Left cardiac atrium (tissue), 4 donors: ENCODE data around the gene DDX23. TPM values are rescaled to one million over a fixed set of nuclear protein-coding genes. Genes with fewer than 3 reads are reported as not detected.
"Not testable (repeated sequence)": the region's sequence is repeated elsewhere in the genome, so short reads cannot be mapped to it uniquely, and the experiment has no call there.

Source experiments
- ATAC-seq, 2 donors: fragments of 200-7000 bp; cut with Tn5 transposase; one replicate each; pipeline ENCODE4 v1.9.1; 2020; ENCODE audit warnings: mild to moderate bottlenecking in 2 of 2, moderate library complexity in 2 of 2
- DNase-seq: peaks from one replicate; pipeline ENCODE4 v3.0.0-alpha.2; 2020
- intact Hi-C, 2 donors: fragments of 100-400 bp; cut with DNase I; formaldehyde crosslinking; loops; one replicate each; pipeline versions ENCODE4 v1.14.1 to v1.15.1; 2022 to 2023
- total RNA-seq, 2 donors: library from RNA; stranded (reverse); fragmentation: NEBNext Ultra II Directional; extraction: Animal tissue kit (Norgen Biotek cat#: 25700); gene quantifications; one replicate each; pipeline ENCODE4 v1.2.1, GENCODE V29; 2021
- donor health status: DM: no; HTN: yes; CAD: no.
- donor health status: DM: no; HTN: yes; CAD: no; lungs with severe emphysema.
- donor health status: DM: yes; HTN: yes; CAD: no.
- donor health status: Dilated cardiomyopathy.

The DDX23 gene
- total RNA-seq, 2 donors from 2014 or later: 34.7 to 37.5 TPM

GRCh38 chr12:48866052-48866711 is 14.2 kb upstream of the DDX23 start:
- peak; percentile 9 to 13 for ATAC-seq
- DNase-seq: no peak
- intact Hi-C loops: no loop called here

GRCh38 chr12:48865281-48866051 is 13.5 kb upstream of the DDX23 start, which contains the start of gene RND1:
RND1 (minus strand) TSS chr12:48865870; CDS start chr12:48865767, 103 bp downstream.
- ATAC-seq (peak; percentile 99), DNase-seq (peak; percentile 91)
- intact Hi-C loops: no loop called here

GRCh38 chr12:48863291-48863690 is 11.3 kb upstream of the DDX23 start:
- ATAC-seq: no peak
- intact Hi-C loops: no loop called here

DNA sequence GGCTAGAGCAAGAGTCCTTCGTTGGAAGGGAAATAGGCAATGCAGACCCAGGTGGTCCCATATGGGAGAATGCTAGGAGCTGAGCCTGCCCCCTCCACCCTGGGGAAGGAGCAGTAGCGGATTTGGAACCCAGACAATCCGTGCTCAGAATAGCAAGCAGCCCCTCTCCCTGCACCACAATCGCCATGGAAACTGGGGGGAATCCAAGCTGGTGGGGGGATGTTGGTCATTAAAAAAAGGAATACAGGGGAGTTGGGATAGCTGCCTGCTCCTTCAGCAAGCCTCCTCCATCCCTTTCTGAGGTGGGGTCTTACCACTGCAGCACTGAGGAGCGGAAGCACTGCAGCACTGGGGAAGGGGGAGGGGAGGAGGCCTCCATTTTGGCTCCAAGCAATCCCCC is 10.8 kb upstream of the DDX23 start:
- ATAC-seq (no peak), DNase-seq (no peak)
- intact Hi-C loops: no loop called here

More at GRCh38 chr12:48863291-48863690, 11.3 kb upstream of the DDX23 start:
- no peak for DNase-seq

GRCh38 chr12:48861111-48861510 is 9.1 kb upstream of the DDX23 start:
- DNase-seq (no peak), ATAC-seq (no peak)
- intact Hi-C loops: no loop called here

GRCh38 chr12:48860236-48860635 is 8.3 kb upstream of the DDX23 start:
- DNase-seq, intact Hi-C loops, ATAC-seq: not testable (repeated sequence)

GRCh38 chr12:48859607-48860006 is 7.6 kb upstream of the DDX23 start:
- ATAC-seq (no peak), DNase-seq (no peak)
- intact Hi-C loops: loop anchor here in 1 of 2 donors (10.0 kb wide), 2 partner anchors 75 to 135 kb away; partner anchors contain the start of gene DDN

DNA sequence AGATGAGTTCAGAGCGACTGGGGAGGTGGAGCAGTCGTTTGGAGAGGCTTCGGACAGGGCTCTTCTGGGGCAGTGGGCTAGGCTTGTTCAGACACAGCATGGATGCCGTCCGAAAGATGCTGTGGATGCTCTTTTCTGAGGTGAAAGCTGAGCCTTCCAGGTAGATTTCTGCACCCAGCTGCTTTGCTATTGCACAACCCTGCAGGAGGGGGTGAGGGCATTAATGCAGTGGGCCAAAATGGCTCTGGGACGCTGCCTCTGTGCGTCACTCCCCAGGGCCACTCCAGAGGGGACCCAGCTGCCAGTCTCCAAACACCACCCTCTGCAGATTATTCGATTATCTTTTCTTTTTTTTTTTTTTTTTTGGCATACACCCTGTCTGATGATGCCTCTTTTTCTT is 6.1 kb upstream of the DDX23 start:
- intact Hi-C loops: loop anchor here in 1 of 2 donors (10.0 kb wide), 2 partner anchors 77 to 137 kb away; partner anchors contain the start of gene DDN
- no peak for ATAC-seq
- no peak for DNase-seq

- intact Hi-C loops: loop anchor here in 1 of 2 donors (10.0 kb wide), 2 partner anchors 77 to 137 kb away; partner anchors contain the start of gene DDN
- DNase-seq (no peak), ATAC-seq (no peak)
Measured at GRCh38 chr12:48857278-48857994, 5.5 kb upstream of the DDX23 start.

GRCh38 chr12:48856379-48856778 is 4.4 kb upstream of the DDX23 start:
- DNase-seq: no peak
- intact Hi-C loops: loop anchor here in 1 of 2 donors (10.0 kb wide), 2 partner anchors 78 to 138 kb away; partner anchors contain the start of gene DDN
- no peak for ATAC-seq

DNA sequence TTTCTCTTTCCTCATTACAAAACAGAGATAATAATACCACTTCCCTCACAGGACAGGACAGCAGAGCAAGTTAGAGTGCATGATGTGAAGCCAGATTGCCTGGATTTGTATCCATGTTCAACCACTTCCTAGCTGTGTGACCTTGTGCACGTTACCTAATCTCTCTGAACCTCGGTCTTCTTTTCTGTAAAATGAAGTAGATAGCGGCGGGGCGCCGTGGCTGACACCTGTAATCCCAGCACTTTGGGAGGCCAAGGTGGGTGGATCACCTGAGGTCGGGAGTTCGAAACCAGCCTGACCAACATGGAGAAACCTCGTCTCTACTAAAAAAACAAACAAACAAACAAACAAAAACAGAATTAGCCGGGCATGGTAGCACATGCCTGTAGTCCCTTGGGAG is 3.0 kb upstream of the DDX23 start:
- intact Hi-C loops: loop anchor here (5.0 to 10.0 kb wide), 5 partner anchors 37 to 142 kb away; partner anchors contain the start of gene DDN (in 2 of the 2)
- not testable (repeated sequence) for ATAC-seq

DNA sequence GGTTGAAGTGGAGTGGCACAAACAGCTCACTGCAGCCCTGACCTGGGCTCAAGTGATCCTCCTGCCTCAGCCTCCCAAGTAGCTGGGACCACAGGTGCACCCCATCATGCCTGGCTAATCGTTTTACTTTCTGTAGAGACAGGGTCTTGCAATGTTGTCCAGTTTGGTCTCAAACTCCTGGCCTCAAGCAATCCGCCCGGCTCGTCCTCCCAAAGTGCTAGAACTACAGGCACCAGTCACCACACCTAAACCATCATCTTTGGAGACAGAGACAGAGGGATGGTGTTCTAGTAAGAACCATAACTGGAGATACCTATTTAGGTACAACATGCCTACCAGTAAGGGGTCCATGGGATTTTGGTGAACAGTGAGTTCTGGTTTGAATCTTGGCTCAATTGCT is 2.5 kb upstream of the DDX23 start:
- intact Hi-C loops: loop anchor here (5.0 to 10.0 kb wide), 5 partner anchors 38 to 143 kb away; partner anchors contain the start of gene DDN (in 2 of the 2)
- DNase-seq: no peak
- ATAC-seq: no peak

More for the DNA sequence above, 3.0 kb upstream of the DDX23 start:
- DNase-seq: not testable (repeated sequence)

- peak; percentile 55 to 71 for ATAC-seq
- intact Hi-C loops: loop anchor here (2.0 to 10.0 kb wide), 6 partner anchors 38 to 144 kb away; partner anchors contain the start of gene DDN (in 2 of the 2)
- peak; percentile 85 for DNase-seq
Measured at GRCh38 chr12:48852734-48853688, 1.0 kb upstream of the DDX23 start.

DNA sequence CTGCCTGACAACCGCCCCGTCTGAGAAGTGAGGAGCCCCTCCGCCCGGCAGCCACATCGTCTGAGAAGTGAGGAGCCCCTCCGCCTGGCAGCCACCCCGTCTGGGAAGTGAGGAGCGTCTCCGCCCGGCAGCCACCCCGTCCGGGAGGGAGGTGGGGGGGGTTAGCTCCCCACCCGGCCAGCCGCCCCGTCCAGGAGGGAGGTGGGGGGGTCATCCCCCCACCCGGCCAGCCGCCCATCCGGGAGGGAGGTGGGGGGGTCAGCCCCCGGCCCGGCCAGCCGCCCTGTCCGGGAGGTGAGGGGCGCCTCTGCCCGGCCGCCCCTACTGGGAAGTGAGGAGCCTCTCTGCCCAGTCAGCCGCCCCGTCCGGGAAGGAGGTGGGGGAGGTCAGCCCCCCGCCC is 9.9 kb downstream of the DDX23 start:
- intact Hi-C loops, DNase-seq, ATAC-seq: not testable (repeated sequence)

GRCh38 chr12:48838048-48838447 is 13.9 kb downstream of the DDX23 start:
- DNase-seq (no peak), ATAC-seq (no peak)
- intact Hi-C loops: no loop called here

DNA sequence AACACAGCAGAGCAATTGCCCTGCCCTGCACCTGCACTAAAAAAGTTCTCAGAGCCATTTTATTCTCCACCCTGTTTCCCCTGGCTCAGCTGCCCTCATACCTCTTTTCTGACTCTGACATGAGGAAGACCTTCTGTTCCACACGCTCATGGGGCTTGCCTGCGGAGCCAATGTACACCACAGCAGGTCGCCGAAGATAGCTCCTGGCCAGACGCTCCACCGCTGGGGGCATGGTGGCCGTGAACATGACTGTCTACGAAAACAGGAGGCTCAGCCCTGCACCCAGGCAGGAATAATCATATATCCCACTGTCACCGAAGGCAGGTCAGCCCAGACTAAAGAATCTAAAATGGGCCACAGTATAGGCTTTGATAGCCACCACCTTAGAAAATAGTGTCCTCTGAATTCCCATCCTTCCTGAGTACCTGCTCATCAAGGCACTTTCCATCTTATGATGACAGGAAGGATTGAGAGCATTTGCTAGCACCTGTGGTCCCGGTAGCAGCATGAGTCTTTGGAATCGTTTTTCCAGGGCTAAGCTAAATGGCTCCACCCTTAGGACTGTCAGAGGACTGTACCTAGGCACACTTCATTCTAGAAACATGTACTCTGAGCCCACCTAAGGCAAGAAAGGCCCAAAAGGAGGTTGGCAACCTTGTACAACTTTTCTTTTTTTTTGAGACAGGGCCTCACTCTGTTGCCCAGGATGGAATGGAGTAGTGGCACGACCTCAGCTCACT is 19.5 kb downstream of the DDX23 start:
- intact Hi-C loops: no loop called here
- DNase-seq (no peak), ATAC-seq (no peak)

GRCh38 chr12:48831257-48831656 is 20.7 kb downstream of the DDX23 start:
- DNase-seq: no peak
- ATAC-seq: no peak
- intact Hi-C loops: no loop called here
